C4-2B (cell line): ENCODE data around the gene KCNQ1OT1.
"Not testable (repeated sequence)": the region's sequence is repeated elsewhere in the genome, so short reads cannot be mapped to it uniquely, and the experiment has no call there.

Source experiments
- H3K27ac ChIP-seq: fragments of 450-650 bp; 2 replicates; pipeline ENCODE4 v1.5.1; 2017
- CTCF ChIP-seq: fragments of 450-650 bp; conservative IDR thresholded peaks from 2 replicates; pipeline ENCODE4 v1.5.1; 2017; ENCODE audit warnings: mild to moderate bottlenecking
- ZFX ChIP-seq: fragments of 450-650 bp; IDR thresholded peaks from 2 replicates; pipeline ENCODE4 v1.6.1; 2017

Gene KCNQ1OT1

GRCh38 chr11:2644844-2645778 is 54.7 kb downstream of the KCNQ1OT1 start:
- TF ChIP-seq CTCF (no peak), ZFX (no peak)
- no peak overlapping the region for H3K27ac ChIP-seq

- no peak overlapping the region for H3K27ac ChIP-seq
- TF ChIP-seq ZFX = no peak
- no peak for TF ChIP-seq CTCF
These were observed 56.0 kb downstream of the KCNQ1OT1 start for GRCh38 chr11:2643746-2644145.

DNA sequence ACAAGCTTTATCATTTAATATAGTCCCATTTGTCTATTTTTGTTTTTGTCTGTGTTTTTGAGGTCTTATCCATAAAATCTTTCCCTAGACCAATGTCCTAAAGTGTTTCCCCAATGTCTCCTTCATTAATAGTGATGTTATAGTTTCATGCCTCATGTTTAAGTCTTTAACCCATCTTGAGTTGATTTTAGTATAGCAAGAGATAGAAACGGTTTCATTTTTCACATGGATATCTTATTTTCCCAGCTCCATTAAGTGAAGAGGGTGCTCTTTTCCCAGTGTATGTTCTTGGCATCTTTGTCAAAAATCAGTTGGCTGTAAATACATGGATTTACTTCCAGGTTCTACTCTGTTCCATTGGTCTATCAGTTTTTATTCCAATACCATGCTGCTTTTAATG is 58.2 kb downstream of the KCNQ1OT1 start:
- no peak overlapping the region for H3K27ac ChIP-seq
- TF ChIP-seq CTCF (no peak), ZFX (no peak)

GRCh38 chr11:2639763-2640162 is 60.0 kb downstream of the KCNQ1OT1 start:
- not testable (repeated sequence) for H3K27ac ChIP-seq

DNA sequence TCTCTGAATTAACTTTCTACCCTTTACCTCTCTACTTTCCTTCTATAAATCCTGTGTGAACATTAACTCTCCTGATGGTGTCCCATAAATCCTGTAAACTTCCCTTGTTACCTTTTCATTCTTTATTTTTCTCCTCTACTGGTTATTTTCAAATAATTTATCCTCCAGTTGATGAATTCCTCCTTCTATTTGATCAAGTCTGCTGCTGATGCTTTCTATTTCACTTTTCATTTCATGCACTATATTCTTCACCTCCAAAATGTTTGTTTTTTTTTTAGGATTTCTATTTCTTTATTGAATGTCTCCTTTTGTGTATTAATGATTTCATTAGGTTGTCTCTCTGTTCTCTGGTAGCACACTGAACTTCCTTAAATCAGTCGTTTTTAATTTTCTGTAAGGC is 68.6 kb downstream of the KCNQ1OT1 start:
- H3K27ac ChIP-seq = no peak overlapping the region
- no peak for TF ChIP-seq ZFX
- no peak for TF ChIP-seq CTCF

DNA sequence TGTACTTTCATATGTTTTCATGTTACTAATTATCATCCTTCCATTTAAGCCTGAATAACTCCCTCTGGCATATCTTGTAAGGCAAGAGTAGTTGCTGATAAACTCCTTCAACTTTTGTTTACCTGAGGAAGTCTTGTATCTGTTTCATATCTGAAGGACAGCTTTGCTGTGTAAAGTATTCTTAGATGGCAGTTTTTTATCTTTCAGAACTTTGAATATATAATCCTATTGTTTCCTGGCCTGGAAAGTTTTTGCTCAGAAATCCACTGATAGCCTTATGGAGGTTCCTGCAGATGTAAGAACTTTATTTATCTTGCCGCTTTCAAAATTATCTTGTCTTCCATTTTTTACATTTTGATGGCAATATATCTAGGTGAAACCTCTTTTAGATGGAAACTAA is 69.1 kb downstream of the KCNQ1OT1 start:
- no peak for TF ChIP-seq ZFX
- H3K27ac ChIP-seq = no peak overlapping the region

- H3K27ac ChIP-seq = no peak overlapping the region
- TF ChIP-seq ZFX = no peak
- no peak for TF ChIP-seq CTCF
These were observed 74.6 kb downstream of the KCNQ1OT1 start for GRCh38 chr11:2625183-2625582.

- no peak for TF ChIP-seq ZFX
- no peak for TF ChIP-seq CTCF
- H3K27ac ChIP-seq = no peak overlapping the region
These were observed 77.9 kb downstream of the KCNQ1OT1 start for GRCh38 chr11:2621894-2622293.
